MCF 10A (cell line): Measurements from ENCODE around the gene AADACL4. TPM values are rescaled to one million over a fixed set of nuclear protein-coding genes. Genes with fewer than 3 reads are reported as not detected.

Source experiments
- BruUV-seq: library from RNA; stranded (reverse); fragments of 400-500 nt; replicated peaks from 2 replicates; lab custom pipeline; 2021; lab: Mats Ljungman, UMichigan
- CTCF ChIA-PET: fragments of 300-600 bp; sonication (Branson Sonifier 250); formaldehyde crosslinking; extraction: SDS; loops from one replicate; lab custom pipeline; 2021; ENCODE audit warnings: antibody characterized with exemption, inconsistent platforms; lab: Yijun Ruan, JAX
- POLR2A ChIA-PET: fragments of 300-600, 350-650 bp; sonication (Branson Sonifier 250); formaldehyde crosslinking; extraction: SDS; loops from one replicate; lab custom pipeline; 2020; ENCODE audit warnings: antibody characterized with exemption, inconsistent platforms; lab: Yijun Ruan, JAX
- DNase-seq: peaks from one replicate; pipeline ENCODE4 v3.0.0-alpha.2; 2018; ENCODE audit not compliant: unreplicated experiment
- H3K27ac Mint-ChIP-seq: one replicate; pipeline ENCODE4 v1.8.0; 2022; ENCODE audit warnings: mild to moderate bottlenecking, low read depth, mixed read lengths; ENCODE audit not compliant: unreplicated experiment
- H3K27me3 Mint-ChIP-seq: one replicate; pipeline ENCODE4 v1.8.0; 2022; ENCODE audit warnings: mixed read lengths; ENCODE audit not compliant: insufficient read depth, unreplicated experiment
- H3K36me3 Mint-ChIP-seq: one replicate; pipeline ENCODE4 v1.8.0; 2022; ENCODE audit warnings: mild to moderate bottlenecking, moderate library complexity, mixed read lengths; ENCODE audit not compliant: insufficient read depth, unreplicated experiment
- H3K4me1 Mint-ChIP-seq: one replicate; pipeline ENCODE4 v1.8.0; 2022; ENCODE audit warnings: mixed read lengths; ENCODE audit not compliant: insufficient read depth, unreplicated experiment
- H3K4me3 Mint-ChIP-seq: one replicate; pipeline ENCODE4 v1.8.0; 2022; ENCODE audit warnings: mild to moderate bottlenecking, moderate library complexity, mixed read lengths; ENCODE audit not compliant: unreplicated experiment
- H3K9me3 Mint-ChIP-seq: one replicate; pipeline ENCODE4 v1.8.0; 2022; ENCODE audit warnings: mixed read lengths; ENCODE audit not compliant: unreplicated experiment
- intact Hi-C: fragments of 100-400 bp; cut with micrococcal nuclease; formaldehyde crosslinking; loops from 2 replicates; pipeline ENCODE4 v1.14.1; 2022
- total RNA-seq: library from RNA; stranded (reverse); gene quantifications from 2 replicates; pipeline ENCODE4 v1.2.3, GENCODE V29; 2022
- TF ChIP-seq, protein P1 (sequence below): fragments of 200-600 bp; IDR thresholded peaks from one replicate; pipeline ENCODE4 v1.8.0; 2022; ENCODE audit warnings: antibody characterized with exemption, mild to moderate bottlenecking; ENCODE audit not compliant: unreplicated experiment

AADACL4 gene
- total RNA-seq, 1 experiment from 2014 or later, result not detected

DNA sequence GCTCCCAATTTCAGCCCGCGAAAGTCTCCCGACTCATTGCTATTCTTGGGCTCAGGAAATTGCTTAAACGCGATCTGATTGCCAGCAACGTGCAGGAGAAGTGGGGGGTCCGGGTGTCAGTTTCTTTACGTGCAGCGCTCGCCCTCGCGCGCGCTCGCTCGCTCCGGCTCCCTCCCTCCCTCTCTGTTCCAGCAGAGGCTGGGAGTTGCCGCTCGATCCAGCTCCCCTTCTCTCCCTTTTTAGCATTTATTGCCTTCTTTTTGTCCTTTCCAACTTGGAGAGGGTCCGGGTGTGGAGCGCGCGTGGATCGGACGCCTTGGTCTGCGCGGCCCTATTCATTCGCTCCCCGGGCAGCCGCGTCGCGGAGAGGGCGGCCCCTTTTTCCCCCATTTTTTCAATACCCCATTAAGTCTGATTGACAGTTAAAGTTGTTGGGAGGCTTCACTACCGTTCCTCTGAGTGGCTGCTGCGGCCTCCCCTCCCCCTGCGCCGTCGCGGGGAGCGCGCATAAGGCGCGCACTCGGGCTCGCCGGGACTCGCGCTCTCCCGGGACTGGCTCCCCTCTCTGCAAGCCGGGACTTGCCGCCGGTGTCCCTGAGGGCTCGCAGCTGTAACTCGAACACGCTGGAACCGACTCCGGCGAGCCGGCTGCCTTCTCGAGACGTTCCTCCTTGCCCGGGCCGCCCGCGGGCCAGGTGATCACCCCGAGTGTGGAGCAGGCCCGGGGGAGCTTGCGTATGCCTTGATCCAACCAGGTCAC lies 25.8 kb upstream of the AADACL4 start, which contains the start of gene DHRS3:
Gene DHRS3 (minus strand): TSS at position 310 of the 760 bp plus-strand sequence. CDS start 862 bp downstream, outside the sequence.
- H3K4me3 Mint-ChIP-seq, result peak within 1 kb of the TSS; percentile 95
- no peaks in the 10 kb centered on the region for H3K9me3 Mint-ChIP-seq
- ChIA-PET CTCF (interaction anchor here (0.6 to 1.8 kb wide), 9 partner anchors 17 to 329 kb away, joined by 3 to 6 read pairs (median 3); no protein-coding TSS in a partner anchor), POLR2A (interaction anchor here (0.6 to 5.3 kb wide), 17 partner anchors 14 to 982 kb away, joined by 3 to 53 read pairs (median 4); no protein-coding TSS in a partner anchor)
- no TSS peak for BruUV-seq
- H3K27ac Mint-ChIP-seq, result peak within 1 kb of the TSS; percentile 78
- H3K27me3 Mint-ChIP-seq, result no peaks in the 10 kb centered on the region
- peaks cover 7% of the 10 kb centered on the region for H3K36me3 Mint-ChIP-seq
- DNase-seq, result peak; percentile 92
- TF ChIP-seq, protein P1, sequence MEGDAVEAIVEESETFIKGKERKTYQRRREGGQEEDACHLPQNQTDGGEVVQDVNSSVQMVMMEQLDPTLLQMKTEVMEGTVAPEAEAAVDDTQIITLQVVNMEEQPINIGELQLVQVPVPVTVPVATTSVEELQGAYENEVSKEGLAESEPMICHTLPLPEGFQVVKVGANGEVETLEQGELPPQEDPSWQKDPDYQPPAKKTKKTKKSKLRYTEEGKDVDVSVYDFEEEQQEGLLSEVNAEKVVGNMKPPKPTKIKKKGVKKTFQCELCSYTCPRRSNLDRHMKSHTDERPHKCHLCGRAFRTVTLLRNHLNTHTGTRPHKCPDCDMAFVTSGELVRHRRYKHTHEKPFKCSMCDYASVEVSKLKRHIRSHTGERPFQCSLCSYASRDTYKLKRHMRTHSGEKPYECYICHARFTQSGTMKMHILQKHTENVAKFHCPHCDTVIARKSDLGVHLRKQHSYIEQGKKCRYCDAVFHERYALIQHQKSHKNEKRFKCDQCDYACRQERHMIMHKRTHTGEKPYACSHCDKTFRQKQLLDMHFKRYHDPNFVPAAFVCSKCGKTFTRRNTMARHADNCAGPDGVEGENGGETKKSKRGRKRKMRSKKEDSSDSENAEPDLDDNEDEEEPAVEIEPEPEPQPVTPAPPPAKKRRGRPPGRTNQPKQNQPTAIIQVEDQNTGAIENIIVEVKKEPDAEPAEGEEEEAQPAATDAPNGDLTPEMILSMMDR, result no peak
- peaks cover 29% of the 10 kb centered on the region for H3K4me1 Mint-ChIP-seq
- intact Hi-C loops, result loop anchor here (5.0 kb wide), 2 partner anchors 66 to 141 kb away; no protein-coding TSS in a partner anchor

GRCh38 chr1:12618661-12618964 lies 25.3 kb upstream of the AADACL4 start:
- POLR2A ChIA-PET, result interaction anchor here (0.7 to 5.3 kb wide), 16 partner anchors 15 to 981 kb away, joined by 3 to 53 read pairs (median 4); no protein-coding TSS in a partner anchor
- TF ChIP-seq, protein P1, result no peak
- Mint-ChIP-seq H3K9me3 (no peaks in the 10 kb centered on the region), H3K27me3 (no peaks in the 10 kb centered on the region), H3K4me1 (peaks cover 29% of the 10 kb centered on the region), H3K27ac (peak overlapping the region; percentile 78), H3K36me3 (peaks cover 7% of the 10 kb centered on the region), H3K4me3 (peak overlapping the region; percentile 95)
- CTCF ChIA-PET, result interaction anchor here (0.6 to 1.9 kb wide), 11 partner anchors 17 to 347 kb away, joined by 3 to 9 read pairs (median 3); no protein-coding TSS in a partner anchor
- TSS peak; percentile 43 for BruUV-seq
- intact Hi-C loops, result loop anchor here (5.0 kb wide), 2 partner anchors 66 to 141 kb away; no protein-coding TSS in a partner anchor
- DNase-seq, result no peak

DNA sequence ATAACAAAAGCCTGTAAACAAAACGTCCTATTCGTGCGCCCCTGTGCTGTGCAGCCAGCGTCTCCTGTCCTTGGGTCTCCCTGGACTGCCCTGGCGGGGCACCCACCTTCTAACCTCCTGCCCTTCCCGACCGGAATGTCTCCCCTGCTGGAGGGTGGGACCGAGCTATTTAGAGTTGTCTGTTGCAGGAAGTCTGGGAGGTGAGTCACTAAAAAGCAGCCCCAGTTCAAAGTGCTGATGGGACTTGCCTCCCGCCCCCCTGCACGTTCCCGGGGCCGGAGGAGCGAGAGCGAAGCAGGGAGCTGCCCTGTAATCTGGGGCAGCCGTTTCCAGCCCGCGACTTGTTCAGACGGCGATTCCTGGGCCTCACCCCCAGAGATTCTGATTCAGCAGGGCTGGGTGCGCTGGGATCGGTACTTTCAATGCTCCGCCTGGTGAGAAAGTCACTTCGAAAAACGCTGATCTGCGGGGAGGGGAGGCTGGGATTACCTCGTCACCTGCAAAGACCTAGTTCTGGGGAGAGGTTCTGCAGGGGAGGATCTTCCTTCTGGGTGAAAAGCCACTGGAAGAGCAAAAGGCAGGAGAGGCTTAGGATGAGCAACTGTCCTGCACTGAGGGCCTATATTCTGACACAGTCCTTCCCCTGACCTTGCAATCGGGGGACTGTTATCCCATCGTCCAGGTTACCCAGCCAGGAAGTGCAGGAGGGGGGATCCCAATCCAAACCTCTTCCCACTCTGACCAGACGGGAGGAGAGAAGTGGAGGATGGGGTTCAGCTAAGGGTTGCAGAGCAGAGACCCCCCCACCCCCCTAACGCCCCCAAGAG lies 24.7 kb upstream of the AADACL4 start:
- ChIA-PET CTCF (interaction anchor here (0.6 to 2.1 kb wide), 17 partner anchors 11 to 347 kb away, joined by 3 to 9 read pairs (median 3); no protein-coding TSS in a partner anchor), POLR2A (interaction anchor here (0.7 to 5.3 kb wide), 20 partner anchors 15 to 388 kb away, joined by 3 to 53 read pairs (median 4); no protein-coding TSS in a partner anchor)
- H3K4me1 Mint-ChIP-seq, result peaks cover 29% of the 10 kb centered on the region
- no peaks in the 10 kb centered on the region for H3K9me3 Mint-ChIP-seq
- peaks cover 7% of the 10 kb centered on the region for H3K36me3 Mint-ChIP-seq
- H3K4me3 Mint-ChIP-seq, result peak overlapping the region; percentile 95
- intact Hi-C loops, result loop anchor here (1.0 to 5.0 kb wide), 6 partner anchors 18 to 347 kb away; no protein-coding TSS in a partner anchor
- peak; percentile 94 for DNase-seq
- H3K27ac Mint-ChIP-seq, result peak overlapping the region; percentile 78
- H3K27me3 Mint-ChIP-seq, result no peaks in the 10 kb centered on the region
- no TSS peak for BruUV-seq
- TF ChIP-seq, protein P1, result no peak
